Fibroblast of upper back skin (primary cell): ENCODE measurements around the gene UGT1A10.
"Not testable (repeated sequence)": the region's sequence is repeated elsewhere in the genome, so short reads cannot be mapped to it uniquely, and the experiment has no call there.

Experiments
- DNase-seq: peaks from one replicate; pipeline ENCODE4 v3.0.0-alpha.2; 2013

The UGT1A10 gene

GRCh38 chr2:233636306-233636705, at the start of gene UGT1A10:
Gene UGT1A10, plus strand, starts transcription at chr2:233636448. Its CDS starts 75 bp downstream, at chr2:233636523.
- not testable (repeated sequence) for DNase-seq

GRCh38 chr2:233588400-233588799, 47.8 kb upstream of the UGT1A10 start:
- no peak for DNase-seq

GRCh38 chr2:233592706-233593105, 43.5 kb upstream of the UGT1A10 start:
- not testable (repeated sequence) for DNase-seq

- DNase-seq: no peak
These were observed 43.0 kb upstream of the UGT1A10 start for GRCh38 chr2:233593201-233593600.

DNA sequence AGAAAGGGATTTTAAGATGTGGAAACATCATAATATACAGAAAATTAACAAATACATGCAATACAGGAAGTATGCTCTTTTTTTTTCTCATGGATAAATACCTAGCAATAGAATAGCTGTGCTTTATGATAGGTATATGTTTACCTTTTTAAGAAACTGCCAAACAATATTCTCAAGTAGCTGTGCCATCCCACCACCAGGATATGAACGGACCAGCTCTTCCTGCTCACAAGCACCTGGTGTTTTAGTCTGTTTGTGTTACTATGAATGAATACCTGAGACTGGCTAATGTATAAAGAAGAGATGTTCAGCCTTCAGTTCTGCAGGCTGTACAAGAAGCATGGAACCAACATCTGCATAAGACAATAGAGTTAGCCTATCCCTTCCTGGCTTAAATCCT, 38.7 kb upstream of the UGT1A10 start:
- no peak for DNase-seq

GRCh38 chr2:233598952-233599351, 37.3 kb upstream of the UGT1A10 start:
- no peak for DNase-seq

DNA sequence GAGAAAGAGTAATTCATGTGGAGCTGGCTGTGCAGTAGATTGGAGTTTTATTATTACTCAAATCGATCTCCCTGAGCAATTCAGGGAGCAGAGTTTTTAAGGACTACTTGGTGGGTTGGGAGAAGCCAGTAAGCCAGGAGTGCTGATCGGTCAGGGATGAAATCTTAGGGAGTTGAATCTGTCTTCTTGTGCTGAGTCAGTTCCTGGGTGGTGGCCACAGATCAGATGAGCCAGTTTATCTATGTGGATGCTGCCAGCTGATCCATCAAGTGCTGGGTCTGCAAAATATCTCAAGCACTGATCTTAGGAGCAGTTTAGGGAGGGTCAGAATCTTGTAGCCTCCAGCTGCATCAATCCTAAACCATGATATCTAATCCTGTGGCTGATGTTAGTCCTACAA, 35.9 kb upstream of the UGT1A10 start:
- DNase-seq: no peak

DNA sequence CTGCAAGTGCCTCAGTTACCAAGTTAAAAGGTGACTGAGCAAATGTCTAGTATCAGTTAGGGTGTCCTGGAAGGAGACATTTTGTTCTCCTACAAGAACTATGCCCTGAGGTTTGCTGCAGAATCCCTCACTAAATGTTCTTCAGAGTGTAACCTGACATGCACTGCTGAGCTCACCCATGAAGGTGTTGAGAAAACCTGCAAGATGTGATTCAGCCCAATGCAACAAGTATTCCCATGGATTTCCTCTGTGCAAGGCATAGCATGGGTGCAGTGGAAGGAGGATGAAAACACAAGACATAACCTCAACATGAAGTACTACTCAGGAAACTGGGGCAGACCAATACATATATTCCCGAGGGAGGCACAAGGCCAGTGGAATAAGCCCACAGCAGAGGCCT, 34.2 kb upstream of the UGT1A10 start:
- DNase-seq: no peak

DNA sequence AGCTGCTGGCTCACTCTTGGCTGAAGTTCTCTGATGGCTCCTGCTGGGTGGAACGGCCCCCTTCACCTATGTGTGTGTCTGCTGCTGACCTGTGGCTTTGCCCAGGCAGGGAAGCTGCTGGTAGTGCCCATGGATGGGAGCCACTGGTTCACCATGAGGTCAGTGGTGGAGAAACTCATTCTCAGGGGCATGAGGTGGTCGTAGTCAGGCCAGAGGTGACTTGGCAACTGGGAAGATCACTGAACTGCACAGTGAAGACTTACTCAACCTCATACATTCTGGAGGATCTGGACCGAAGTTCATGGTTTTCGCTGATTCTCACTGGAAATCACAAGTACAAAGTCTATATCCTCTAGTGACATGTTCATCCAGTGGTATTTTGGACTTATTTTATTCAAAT, 32.7 kb upstream of the UGT1A10 start:
- no peak for DNase-seq

- no peak for DNase-seq
These were observed 31.4 kb upstream of the UGT1A10 start for GRCh38 chr2:233604826-233605225.

GRCh38 chr2:233605680-233606079, 30.6 kb upstream of the UGT1A10 start:
- no peak for DNase-seq

DNA sequence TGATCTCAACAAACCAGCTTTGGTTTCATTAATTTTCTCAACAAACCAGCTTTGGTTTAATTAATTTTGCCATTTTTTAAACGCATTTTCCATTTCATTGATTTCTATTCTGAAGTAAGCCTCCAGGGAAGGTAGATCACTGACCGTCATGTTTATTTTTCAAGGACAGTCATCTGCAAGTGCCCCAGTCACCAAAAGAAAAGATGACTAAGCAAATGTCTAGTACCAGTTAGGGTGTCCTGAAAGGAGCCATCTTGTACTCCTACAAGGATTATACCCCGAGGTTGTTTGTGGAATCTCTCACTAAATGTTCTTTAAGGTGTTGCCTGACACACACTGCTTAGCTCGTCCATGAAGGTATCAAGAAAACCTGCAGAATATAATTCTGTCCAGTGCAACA, 25.0 kb upstream of the UGT1A10 start:
- no peak for DNase-seq

DNA sequence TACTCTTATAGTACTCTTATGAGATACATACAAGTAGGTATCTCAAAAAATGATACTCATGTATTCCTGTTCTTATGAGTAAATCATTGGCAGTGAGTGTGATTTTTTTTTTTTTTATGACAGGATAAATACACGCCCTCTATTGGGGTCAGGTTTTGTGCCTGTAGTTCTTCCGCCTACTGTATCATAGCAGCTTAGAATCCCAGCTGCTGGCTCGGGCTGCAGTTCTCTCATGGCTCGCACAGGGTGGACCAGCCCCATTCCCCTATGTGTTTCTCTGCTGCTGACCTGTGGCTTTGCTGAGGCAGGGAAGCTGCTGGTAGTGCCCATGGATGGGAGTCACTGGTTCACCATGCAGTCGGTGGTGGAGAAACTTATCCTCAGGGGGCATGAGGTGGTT, 18.8 kb upstream of the UGT1A10 start, which contains the start of gene UGT1A8:
TSS of gene UGT1A8 (plus strand) at position 158 of the 400 bp plus-strand sequence. CDS start at position 233, 75 bp downstream.
- not testable (repeated sequence) for DNase-seq

GRCh38 chr2:233620204-233620603, 16.0 kb upstream of the UGT1A10 start:
- DNase-seq: no peak

- not testable (repeated sequence) for DNase-seq
These were observed 14.4 kb upstream of the UGT1A10 start for GRCh38 chr2:233621863-233622262.

DNA sequence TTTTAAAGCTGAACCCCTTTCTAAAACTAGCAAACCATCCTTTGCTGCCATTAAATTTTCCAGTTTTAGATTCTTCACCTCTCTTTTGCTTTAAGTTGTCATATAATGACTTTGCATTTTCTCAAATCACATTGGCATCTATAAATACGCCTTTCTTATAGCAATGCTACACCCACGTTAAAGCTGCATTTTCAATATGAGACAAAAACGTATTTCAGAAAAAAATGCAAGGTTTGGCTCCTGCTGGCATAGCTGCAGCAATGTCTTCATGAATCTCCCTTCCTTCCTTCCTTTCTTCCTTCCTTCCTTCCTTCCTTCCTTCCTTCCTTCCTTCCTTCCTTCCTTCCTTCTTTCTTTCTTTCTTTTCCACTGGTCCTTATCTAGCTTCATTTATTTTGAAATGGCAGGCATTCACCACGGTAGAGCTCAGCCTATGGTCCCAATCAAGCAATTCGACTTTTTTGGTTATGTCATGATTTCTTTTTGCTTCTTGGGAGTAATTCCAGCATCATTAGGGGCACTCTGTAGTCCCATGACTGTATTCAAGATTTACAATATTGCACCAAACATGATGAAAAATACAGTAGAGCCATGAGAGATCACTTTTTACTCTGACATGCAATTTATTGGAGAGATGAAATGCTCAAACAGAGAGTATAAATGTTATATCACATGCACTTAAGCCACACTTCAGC, 8.8 kb upstream of the UGT1A10 start:
- no peak for DNase-seq

- no peak for DNase-seq
These were observed 2.6 kb downstream of the UGT1A10 start for GRCh38 chr2:233638836-233639235.

DNA sequence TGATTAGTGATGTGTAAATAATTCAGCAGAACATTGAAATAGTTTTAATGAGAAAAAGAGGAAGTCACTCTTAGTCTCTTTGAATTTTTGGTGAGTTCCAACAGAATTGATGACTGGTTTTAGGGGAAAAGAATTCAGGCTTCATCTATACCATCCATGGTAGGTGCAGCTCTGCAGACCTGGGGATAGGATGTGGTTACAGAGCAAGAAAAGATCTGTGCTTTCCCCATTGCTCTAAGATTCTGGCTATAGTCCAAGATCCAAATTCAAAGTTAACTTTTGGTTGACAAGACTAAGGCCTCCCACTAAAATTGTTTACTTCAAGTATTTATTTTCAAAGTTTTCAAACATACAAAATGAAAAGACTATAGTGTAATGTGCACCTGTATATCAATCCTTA, 3.6 kb downstream of the UGT1A10 start:
- DNase-seq: no peak

DNA sequence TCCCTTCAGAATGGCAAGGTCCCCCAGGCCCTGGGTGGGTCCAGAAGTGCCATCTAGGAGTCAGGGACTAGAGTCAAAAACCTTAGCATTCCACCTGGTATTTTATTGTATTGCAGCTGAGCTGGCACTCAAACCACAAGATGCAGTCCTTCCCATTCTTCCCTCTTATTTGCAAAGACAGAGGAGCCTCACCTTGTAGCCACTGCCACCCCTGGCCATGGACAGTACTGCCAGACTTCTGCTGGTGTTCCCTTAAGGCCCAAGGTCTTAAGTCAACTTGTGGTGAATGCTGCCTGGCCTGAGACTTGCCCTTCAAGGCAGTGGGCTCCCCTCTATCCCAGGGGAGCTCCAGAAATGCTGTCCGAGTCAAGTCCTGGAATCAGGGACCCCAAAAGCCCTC, 6.9 kb downstream of the UGT1A10 start:
- DNase-seq: no peak

- not testable (repeated sequence) for DNase-seq
These were observed 9.8 kb downstream of the UGT1A10 start for GRCh38 chr2:233646033-233646432.

DNA sequence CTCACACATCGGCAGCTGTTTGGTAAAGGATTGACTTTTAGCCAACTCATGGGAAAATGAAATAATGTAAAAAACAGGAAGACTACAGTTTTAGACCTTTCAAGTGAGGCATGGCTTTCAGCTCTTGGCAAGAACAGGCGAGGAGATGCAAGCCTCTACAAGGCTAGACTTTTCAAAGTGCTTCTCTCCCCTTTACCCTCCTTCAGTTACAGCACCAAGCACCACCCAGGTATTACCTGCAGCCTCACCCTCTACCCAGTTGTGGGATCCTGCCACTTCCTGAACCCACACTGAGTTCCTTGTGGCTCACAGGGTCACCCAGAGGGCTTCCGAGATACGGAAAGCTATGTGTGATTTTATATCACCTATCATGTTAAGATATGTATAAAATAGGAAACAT, 14.7 kb downstream of the UGT1A10 start:
- DNase-seq: no peak

DNA sequence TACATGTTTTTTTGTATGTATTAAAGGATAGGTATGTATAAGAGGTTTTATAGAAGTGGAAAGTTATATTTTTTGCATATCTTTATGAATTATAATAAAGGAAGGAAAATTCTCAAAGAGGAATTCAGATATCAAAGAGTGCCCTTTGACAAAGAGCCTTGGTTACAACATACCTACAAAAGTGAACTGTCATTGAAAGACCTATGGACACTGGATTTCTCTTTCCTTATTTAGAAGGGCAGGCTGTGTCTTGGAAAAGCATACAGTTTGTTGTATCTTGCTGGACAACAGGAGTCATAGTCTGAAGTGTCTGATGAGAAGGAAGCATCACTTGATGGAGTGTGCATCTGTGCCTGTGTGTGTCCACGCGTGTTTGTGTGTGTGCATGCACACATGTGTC, 15.2 kb downstream of the UGT1A10 start:
- DNase-seq: no peak

DNA sequence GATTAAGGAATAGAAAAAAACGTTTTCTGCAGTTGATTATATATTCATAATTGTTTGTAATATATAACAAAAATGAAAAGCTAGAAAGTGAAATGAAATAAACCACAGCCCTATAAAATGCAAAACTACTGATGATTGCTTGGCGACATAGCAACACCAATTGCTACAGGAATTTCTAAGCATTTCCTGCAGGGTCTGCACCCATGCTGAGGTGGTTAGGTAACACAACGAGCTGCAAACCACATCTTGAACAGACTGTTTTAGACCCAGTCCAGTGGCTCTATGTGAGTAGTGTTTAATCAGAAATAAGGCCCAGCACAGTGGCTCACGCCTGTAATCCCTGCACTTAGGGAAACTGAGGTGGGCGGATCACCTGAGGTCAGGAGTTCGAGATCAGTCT, 18.3 kb downstream of the UGT1A10 start:
- no peak for DNase-seq

DNA sequence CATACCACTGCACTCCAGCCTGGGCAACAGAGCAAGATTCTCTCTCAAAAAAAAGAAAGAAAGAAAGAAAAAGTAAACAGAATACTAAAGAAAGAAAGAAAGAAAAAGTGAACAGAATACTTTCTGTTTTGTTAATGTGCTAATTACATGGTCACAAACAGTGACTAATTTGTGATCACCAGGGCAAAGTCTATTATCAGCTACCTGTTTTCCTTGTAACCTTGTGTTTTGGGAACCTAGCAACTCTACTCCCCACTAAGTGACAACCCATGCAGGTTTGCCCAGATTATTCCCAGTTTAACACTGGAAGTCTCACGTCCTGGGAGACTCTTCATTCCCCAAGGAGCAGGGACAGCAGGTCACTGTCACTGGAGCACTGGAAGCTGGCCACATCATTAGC, 18.8 kb downstream of the UGT1A10 start:
- DNase-seq: no peak

DNA sequence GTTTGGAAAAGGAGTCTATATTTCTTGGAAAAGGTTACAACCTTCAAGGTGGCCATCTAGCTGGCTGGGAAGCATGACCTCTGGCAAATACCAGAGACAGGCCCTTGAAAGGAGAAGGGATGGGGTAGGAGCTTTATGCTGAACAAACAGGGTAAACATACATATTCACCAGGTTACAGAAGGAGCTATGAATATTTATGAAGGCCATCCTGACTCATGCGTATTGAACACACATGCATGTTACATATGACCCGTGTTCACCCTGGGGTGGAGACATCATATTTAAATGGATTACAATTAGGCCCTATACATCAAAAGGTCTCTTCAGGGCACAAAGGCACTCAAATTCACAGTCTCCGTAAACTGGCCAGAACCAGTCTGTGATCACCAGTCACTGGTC, 19.7 kb downstream of the UGT1A10 start:
- DNase-seq: not testable (repeated sequence)
